Activated CD4-positive, alpha-beta T cell treated with anti-CD3 and anti-CD28 coated beads for 4 hours (primary cell): ENCODE data around the gene TCOF1.

Experiments used
- DNase-seq, 2 donors: peaks; one replicate each; pipeline ENCODE4 v3.0.0-alpha.2; 2020

TCOF1 gene

GRCh38 chr5:150429410-150429873 is 71.9 kb downstream of the TCOF1 start:
- DNase-seq, result no peak

- DNase-seq, result no peak
Observed at GRCh38 chr5:150431048-150431447, 73.6 kb downstream of the TCOF1 start.

DNA sequence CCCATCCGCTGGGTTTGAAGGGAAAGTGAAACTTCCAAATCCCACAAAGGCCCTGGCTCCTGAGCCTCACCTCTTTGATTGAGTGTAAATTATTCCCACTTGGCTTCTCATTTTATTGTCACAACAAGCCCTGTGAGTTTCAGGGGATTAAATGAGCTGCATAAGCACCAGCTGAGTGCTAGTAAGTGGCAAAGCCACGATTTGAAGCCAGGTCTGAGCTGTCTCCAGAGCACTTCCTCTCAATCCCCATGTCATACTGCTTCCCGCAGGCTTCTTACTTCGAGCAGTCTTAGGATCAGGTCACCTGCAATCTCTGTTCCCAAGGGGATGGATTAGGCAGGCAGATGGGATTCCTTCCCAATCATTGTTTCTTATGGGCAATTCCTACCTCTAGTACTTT is 74.1 kb downstream of the TCOF1 start:
- no peak for DNase-seq

- DNase-seq, result no peak
Observed at GRCh38 chr5:150434464-150434863, 77.0 kb downstream of the TCOF1 start.

DNA sequence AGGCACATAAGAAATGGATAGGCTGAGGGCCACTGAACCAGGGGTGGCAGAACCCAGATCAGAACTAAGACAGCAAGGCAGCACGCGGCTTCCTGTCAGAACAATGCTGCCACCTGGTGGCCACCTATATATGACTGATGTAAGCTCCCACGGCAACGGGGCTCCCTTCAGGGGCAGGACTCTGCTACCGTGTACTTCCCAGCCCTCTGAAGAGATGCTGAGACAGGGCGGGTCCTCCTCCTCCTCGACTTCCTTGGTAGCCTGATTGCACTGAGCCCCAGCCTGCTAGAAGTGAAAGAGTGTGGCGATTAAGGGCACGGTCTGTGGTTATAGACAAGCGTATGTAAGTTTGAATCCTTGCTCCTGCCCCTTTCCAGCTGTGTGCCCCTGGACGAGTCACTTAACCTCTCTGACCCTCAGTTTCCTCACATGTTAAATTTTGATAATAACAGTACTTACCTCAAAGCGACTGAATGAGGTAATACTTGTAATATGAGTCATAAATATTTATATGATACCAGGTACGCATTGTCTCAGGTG is 78.7 kb downstream of the TCOF1 start:
- DNase-seq, result peak; percentile 92 to 94

- DNase-seq, result no peak
Observed at GRCh38 chr5:150438873-150439546, 81.5 kb downstream of the TCOF1 start.

DNA sequence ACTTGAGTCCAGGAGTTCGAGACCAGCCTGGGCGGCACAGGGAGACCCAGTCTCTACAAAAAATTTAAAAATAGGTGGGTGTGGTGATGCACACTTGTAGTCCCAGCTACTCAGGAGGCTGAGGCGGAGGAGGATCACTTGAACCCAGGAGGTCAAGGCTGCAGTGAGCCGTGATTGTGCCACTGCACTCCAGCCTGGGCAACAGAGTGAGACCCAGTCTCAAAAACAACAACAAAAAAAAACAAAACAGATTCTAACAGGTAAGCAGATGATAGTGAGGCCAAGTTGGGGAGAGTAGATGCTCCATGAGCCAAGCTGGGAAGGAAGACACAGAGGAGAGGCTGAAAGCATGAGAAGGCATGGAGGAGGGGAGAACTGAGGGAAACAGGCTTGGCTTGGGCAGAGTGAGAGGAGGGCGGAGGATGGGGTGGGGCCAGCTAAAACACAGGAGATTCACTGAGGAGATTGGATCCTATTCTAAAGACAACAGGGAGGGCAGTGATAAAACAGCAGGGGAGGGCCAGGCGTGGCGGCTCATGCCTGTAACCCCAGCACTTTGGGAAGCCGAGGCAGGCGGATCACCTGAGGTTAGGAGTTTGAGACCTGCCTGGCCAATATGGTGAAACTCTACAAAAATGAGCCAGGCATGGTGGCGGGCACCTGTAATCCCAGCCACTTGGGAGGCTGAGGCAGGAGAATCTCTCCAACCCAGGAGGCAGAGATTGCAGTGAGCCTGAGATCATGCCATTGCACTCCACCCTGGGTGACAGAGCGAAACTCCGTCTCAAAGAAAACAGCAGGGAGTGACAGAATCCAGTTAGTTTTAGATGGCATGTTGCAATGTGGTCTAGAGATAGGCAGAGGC is 83.7 kb downstream of the TCOF1 start:
- no peak for DNase-seq

DNA sequence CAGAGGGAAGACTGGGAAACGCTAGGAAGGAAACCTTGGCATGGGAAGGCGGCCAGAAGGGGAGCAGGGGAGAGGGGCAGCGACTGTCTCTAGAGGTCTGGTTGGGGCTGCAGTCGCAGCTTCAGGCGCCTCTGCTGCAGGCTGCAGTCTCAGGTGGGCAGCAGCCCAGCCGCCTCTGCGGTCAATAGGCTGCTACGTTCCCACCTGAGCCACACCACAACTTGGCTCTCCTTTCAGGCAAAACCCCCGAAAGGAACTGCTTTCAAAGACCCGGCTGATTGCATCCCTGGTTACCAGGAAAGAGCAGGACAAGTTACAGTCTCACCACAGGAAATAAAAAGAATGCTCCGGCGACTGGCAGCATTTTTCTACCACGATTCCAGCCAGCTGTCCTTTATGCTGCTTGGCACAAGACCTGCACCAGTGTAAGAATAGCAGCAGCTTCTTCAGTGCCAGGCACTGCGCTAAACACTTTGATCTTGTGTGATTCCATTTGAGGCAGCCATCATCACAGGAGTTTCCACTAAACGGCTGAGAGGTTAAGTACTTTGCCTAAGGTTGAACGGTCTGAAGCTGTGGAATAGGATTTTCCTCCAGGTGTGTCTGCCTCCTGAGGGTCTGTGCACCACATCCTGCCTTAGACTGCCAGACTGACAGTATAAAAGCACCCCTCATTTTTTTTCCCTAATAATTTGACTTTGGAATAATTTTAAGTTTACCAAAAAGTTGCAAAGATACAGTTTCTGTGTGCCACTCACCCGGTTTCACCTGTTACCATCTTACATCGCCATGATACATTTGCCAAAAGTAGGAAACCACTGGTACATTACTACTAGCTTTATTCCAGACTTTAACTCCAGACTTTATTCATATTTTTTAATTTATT is 84.6 kb downstream of the TCOF1 start:
- DNase-seq, result no peak

DNA sequence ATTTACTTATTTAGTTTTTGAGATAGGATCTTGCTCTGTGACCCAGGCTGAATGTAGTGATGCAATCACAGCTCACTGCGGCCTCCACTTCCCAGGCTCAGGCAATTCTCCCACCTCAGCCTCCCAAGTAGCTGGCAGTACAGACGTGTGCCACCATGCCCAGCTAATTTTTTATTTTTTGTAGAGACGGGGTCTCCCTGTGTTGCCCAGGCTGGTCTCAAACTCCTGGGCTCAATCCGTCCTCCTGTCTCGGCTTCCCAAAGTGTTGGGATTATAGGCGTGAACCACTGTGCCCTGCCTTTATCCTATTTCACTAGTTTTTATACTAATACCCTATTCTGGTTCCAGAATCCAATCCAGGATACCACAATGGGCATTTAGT is 85.2 kb downstream of the TCOF1 start:
- DNase-seq, result no peak

DNA sequence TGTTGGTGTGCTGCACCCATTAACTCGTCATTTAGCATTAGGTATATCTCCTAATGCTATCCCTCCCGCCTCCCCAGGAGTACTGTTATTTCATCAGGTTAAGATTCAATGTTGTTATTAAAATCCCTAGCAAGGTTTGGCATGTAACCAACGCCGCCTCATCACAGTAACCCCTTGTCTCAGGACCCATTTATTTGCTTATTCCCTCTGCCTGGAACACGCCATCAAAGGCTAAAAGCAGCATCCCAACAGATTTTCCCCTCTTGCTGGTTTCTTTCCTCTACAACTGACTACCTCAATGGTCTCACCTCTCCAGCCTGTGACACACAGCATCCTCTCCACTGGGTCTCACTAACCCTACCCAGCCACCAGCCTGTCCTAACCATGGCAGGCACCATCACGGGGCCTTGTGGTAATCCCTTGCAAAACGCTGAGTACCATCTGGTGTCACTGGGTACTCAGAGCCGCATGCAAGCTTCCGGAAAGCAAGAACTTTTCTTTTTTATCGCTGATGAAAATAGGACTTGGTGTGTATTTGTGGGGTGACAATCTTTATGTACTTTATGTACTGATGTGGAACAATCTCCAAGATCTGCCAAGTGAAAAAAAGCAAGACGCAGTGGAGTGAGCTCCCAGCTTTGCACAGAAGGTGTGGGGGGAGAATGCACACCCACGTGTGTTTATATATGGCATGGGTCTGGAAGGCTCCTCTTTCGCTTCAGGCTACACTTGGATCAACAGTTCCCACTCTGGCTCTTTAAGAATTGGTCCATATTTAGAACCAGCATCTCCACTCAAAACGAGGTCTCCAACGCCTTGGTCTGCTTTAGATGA is 86.0 kb downstream of the TCOF1 start:
- no peak for DNase-seq

DNA sequence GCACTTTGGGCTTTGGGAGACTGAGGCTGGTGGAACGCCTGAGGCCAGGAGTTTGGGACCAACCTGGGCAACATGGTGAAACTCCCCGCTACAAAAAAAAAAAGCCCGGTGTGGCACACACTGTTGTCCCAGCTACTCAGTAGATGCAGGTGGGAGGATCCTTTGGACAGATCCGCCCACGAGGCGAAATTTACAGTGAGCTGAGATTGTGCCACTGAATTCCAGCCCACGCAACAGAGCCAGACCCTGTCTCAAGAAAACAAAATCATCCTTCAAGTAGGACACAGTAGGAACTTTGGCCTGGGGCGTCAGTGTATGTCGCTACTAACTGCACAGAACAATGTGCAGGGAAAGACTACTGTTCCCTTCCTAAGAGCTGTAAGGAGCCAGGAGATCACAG is 87.3 kb downstream of the TCOF1 start:
- no peak for DNase-seq

- DNase-seq, result no peak
Observed at GRCh38 chr5:150446088-150446487, 88.6 kb downstream of the TCOF1 start.

GRCh38 chr5:150446583-150446982 is 89.1 kb downstream of the TCOF1 start:
- DNase-seq, result no peak

DNA sequence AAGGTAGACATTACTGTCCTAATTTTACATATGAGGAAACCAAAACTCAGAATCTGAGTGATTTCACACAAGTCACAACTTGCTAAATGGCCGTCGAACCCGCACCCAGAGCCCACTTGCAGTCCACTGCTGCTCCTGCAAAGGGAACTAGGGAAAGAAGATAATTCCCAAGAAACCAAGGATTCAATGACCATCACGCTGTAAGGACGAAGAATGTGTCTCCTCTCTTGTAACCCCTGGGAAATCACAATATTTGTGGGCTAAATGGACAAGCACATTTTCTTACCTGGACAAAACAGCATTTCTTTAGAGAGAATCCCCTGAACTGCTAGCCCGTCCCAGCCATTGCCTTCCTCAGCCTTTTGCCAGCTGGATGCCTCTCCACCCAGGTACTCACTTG is 89.7 kb downstream of the TCOF1 start:
- DNase-seq, result no peak

DNA sequence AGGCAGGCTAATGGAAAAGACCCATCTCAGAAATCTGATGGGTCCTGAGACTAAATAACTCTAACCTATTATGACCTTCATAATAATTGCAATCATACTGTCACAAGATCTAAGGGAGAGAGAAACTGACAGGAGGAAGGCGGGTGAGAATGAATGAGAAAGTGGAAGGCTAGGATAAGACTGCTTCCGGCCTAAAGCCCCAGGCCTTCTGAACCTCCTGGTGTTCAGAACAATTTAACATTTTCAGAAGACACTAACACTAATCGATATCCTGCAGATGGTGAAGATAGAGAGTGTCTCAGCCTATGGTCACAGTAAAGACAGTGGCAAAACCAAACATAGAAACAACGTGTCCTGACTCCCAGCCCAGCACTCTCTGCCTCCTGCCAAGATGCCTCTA is 90.8 kb downstream of the TCOF1 start:
- no peak for DNase-seq

DNA sequence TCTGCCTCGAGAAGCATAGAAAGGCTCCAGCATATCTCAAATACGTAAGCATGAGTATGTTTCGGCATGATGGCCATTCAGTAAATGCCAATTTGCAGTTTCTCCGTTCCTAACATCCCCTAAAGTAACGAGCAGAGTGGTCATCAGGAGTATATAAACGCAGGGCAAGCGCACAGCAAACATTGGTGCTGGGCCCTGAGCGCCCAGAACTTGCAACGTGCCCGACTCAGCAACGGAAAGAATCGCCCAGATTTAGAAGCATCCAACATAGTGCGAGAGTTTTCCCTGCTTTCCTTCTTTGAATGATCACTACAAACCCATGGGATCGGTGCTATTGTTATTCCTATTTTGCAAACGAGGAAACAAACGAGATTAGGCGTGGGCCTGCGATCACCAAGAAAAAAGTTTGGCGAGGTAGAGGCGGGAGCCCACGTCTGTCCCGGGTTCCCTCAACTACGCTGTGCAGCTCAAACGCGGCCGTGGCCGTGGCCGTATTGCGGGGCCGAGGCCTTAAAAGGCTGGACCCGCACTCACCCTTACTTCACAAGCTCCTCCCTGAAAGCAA is 91.5 kb downstream of the TCOF1 start:
- DNase-seq, result no peak
